ENCODE results near the gene STAG3. TPM values are rescaled to one million over a fixed set of nuclear protein-coding genes. Genes with fewer than 3 reads are reported as not detected.

Gene STAG3
- total and polyA plus RNA-seq, 2 of the 8 experiments (the other 6 are each of a cell fraction or from before 2014, with no cell fraction given): 1.3 to 3.3 TPM

DNA sequence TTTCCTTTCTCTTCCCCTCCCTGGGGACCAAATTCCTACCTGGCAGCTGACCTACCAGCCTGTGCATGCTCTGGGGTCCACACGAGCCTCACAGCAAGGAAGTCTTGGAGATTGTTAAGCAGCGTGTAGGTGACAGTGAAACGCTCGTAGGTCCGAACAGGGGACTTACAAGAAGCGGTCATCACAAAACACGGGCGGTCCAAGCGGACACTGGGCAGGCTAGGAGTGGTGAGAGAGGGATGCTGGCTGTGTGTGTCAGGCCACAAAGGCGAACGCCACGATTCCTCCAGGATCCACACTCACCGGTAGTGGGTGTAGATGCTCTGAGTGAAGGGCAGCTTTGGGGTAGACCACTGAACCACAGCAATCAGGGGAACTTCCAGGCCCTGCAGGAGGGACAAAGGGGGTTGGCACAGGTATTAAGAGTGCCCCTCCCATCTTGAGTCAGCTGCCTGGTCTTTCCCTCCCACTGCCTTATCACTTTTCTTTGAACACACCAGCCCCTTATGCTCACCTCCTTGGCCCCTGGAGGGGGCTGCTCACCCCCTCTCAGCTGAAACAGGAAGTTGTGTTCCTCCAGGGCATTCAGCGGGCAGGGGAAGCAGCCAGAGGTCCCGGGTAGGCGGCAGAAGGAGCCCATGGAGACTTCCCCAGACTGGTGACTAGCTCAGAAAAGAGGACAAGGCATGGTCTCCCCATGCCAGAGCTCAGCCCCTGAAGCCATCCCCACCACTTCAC is 21.2 kb upstream of the STAG3 start (continued):
- TF ChIP-seq, protein P1, sequence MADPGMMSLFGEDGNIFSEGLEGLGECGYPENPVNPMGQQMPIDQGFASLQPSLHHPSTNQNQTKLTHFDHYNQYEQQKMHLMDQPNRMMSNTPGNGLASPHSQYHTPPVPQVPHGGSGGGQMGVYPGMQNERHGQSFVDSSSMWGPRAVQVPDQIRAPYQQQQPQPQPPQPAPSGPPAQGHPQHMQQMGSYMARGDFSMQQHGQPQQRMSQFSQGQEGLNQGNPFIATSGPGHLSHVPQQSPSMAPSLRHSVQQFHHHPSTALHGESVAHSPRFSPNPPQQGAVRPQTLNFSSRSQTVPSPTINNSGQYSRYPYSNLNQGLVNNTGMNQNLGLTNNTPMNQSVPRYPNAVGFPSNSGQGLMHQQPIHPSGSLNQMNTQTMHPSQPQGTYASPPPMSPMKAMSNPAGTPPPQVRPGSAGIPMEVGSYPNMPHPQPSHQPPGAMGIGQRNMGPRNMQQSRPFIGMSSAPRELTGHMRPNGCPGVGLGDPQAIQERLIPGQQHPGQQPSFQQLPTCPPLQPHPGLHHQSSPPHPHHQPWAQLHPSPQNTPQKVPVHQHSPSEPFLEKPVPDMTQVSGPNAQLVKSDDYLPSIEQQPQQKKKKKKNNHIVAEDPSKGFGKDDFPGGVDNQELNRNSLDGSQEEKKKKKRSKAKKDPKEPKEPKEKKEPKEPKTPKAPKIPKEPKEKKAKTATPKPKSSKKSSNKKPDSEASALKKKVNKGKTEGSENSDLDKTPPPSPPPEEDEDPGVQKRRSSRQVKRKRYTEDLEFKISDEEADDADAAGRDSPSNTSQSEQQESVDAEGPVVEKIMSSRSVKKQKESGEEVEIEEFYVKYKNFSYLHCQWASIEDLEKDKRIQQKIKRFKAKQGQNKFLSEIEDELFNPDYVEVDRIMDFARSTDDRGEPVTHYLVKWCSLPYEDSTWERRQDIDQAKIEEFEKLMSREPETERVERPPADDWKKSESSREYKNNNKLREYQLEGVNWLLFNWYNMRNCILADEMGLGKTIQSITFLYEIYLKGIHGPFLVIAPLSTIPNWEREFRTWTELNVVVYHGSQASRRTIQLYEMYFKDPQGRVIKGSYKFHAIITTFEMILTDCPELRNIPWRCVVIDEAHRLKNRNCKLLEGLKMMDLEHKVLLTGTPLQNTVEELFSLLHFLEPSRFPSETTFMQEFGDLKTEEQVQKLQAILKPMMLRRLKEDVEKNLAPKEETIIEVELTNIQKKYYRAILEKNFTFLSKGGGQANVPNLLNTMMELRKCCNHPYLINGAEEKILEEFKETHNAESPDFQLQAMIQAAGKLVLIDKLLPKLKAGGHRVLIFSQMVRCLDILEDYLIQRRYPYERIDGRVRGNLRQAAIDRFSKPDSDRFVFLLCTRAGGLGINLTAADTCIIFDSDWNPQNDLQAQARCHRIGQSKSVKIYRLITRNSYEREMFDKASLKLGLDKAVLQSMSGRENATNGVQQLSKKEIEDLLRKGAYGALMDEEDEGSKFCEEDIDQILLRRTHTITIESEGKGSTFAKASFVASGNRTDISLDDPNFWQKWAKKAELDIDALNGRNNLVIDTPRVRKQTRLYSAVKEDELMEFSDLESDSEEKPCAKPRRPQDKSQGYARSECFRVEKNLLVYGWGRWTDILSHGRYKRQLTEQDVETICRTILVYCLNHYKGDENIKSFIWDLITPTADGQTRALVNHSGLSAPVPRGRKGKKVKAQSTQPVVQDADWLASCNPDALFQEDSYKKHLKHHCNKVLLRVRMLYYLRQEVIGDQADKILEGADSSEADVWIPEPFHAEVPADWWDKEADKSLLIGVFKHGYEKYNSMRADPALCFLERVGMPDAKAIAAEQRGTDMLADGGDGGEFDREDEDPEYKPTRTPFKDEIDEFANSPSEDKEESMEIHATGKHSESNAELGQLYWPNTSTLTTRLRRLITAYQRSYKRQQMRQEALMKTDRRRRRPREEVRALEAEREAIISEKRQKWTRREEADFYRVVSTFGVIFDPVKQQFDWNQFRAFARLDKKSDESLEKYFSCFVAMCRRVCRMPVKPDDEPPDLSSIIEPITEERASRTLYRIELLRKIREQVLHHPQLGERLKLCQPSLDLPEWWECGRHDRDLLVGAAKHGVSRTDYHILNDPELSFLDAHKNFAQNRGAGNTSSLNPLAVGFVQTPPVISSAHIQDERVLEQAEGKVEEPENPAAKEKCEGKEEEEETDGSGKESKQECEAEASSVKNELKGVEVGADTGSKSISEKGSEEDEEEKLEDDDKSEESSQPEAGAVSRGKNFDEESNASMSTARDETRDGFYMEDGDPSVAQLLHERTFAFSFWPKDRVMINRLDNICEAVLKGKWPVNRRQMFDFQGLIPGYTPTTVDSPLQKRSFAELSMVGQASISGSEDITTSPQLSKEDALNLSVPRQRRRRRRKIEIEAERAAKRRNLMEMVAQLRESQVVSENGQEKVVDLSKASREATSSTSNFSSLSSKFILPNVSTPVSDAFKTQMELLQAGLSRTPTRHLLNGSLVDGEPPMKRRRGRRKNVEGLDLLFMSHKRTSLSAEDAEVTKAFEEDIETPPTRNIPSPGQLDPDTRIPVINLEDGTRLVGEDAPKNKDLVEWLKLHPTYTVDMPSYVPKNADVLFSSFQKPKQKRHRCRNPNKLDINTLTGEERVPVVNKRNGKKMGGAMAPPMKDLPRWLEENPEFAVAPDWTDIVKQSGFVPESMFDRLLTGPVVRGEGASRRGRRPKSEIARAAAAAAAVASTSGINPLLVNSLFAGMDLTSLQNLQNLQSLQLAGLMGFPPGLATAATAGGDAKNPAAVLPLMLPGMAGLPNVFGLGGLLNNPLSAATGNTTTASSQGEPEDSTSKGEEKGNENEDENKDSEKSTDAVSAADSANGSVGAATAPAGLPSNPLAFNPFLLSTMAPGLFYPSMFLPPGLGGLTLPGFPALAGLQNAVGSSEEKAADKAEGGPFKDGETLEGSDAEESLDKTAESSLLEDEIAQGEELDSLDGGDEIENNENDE (IDR thresholded peaks at IDR 0.05; ENCODE audit: insufficient replicate concordance, low read length): no peak
- TF ChIP-seq HDAC6 (IDR thresholded peaks at IDR 0.05; ENCODE audit: low read depth, low read length) (no peak), SIN3A (conservative IDR thresholded peaks at IDR 0.05 in 1 of 2, IDR thresholded peaks at IDR 0.05 in 1 of 2; ENCODE audit: low read depth in 1 of 2, low read length in 2 of 2) (no peak), RXRA (IDR thresholded peaks at IDR 0.05; ENCODE audit: insufficient read depth, low read depth, low read length) (no peak)

All from H1 (cell line).